Fibroblast of villous mesenchyme (primary cell): Measurements from ENCODE around the gene CCDC71. TPM values are rescaled to one million over a fixed set of nuclear protein-coding genes. Genes with fewer than 3 reads are reported as not detected.

Source experiments
- DNase-seq: peaks from one replicate; pipeline ENCODE4 v3.0.0-alpha.2; 2010; ENCODE audit warnings: low read depth
- H3K4me3 ChIP-seq: 2 replicates; pipeline ENCODE4 v1.5.1; 2011; ENCODE audit warnings: low read depth, mild to moderate bottlenecking, low read length
- total RNA-seq: library from RNA; depleted of rRNA; stranded (reverse); fragments of >200 nt; gene quantifications from 2 replicates; pipeline ENCODE4 v1.2.3, GENCODE V29; 2012
- TF ChIP-seq, protein P1 (sequence below): IDR thresholded peaks from 2 replicates; pipeline ENCODE4 v1.5.1; 2012; ENCODE audit warnings: low read depth, mild to moderate bottlenecking, low read length; ENCODE audit not compliant: insufficient read depth

CCDC71 gene
- total RNA-seq, 1 donor: 24.2 TPM

GRCh38 chr3:49175530-49175929 is 9.4 kb upstream of the CCDC71 start:
- TF ChIP-seq, protein P1, sequence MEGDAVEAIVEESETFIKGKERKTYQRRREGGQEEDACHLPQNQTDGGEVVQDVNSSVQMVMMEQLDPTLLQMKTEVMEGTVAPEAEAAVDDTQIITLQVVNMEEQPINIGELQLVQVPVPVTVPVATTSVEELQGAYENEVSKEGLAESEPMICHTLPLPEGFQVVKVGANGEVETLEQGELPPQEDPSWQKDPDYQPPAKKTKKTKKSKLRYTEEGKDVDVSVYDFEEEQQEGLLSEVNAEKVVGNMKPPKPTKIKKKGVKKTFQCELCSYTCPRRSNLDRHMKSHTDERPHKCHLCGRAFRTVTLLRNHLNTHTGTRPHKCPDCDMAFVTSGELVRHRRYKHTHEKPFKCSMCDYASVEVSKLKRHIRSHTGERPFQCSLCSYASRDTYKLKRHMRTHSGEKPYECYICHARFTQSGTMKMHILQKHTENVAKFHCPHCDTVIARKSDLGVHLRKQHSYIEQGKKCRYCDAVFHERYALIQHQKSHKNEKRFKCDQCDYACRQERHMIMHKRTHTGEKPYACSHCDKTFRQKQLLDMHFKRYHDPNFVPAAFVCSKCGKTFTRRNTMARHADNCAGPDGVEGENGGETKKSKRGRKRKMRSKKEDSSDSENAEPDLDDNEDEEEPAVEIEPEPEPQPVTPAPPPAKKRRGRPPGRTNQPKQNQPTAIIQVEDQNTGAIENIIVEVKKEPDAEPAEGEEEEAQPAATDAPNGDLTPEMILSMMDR: no peak
- no peak overlapping the region for H3K4me3 ChIP-seq
- no peak for DNase-seq

DNA sequence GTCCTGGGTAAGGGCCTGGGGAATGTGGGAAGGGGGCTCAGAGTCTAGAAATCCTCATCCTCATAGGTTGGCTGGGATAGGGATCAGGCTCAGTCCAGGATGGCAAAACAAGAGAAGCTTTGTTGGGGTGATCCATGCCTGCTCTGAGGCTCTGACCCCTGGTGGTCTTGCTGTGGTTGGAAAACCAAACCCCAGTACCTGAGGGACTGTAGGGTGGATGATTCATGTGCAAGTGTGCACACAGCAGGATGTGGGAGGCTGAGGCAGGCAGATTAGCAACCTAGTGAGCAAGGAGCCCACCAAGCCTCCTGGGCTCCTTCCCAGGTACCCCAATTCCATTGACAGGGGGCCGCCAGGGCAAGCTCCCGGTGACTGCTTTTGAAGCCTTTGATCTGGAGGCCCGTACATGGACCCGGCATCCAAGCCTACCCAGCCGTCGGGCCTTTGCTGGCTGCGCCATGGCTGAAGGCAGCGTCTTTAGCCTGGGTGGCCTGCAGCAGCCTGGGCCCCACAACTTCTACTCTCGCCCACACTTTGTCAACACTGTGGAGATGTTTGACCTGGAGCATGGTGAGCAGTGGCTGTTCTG is 8.4 kb upstream of the CCDC71 start:
- no peak for DNase-seq
- no peak overlapping the region for H3K4me3 ChIP-seq
- TF ChIP-seq, protein P1: no peak

GRCh38 chr3:49173792-49174170 is 7.7 kb upstream of the CCDC71 start:
- DNase-seq: no peak
- H3K4me3 ChIP-seq: no peak overlapping the region
- TF ChIP-seq, protein P1: no peak

GRCh38 chr3:49173116-49173791 is 7.1 kb upstream of the CCDC71 start:
- TF ChIP-seq, protein P1: no peak
- DNase-seq: peak; percentile 58
- H3K4me3 ChIP-seq: peak overlapping the region; percentile 81

DNA sequence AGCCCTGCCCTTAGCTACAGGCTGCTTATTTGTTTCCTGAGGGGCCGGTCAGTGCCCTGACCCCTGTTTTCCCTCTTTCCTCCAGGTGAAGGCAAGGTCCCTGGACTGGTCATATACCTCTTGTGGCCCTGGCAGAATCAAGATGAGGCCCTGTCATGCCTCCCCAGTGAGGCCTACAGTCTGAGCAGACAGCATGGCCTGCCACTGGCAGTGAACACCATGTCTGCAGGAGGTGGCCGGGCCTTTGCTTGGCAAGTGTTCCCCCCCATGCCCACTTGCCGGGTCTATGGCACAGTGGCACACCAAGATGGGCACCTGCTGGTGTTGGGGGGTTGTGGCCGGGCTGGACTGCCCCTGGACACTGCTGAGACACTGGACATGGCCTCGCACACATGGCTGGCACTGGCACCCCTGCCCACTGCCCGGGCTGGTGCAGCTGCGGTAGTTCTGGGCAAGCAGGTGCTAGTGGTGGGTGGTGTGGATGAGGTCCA is 6.5 kb upstream of the CCDC71 start:
- no peak for DNase-seq
- TF ChIP-seq, protein P1: no peak
- H3K4me3 ChIP-seq: peak overlapping the region; percentile 81

GRCh38 chr3:49171775-49172500 is 5.8 kb upstream of the CCDC71 start:
- DNase-seq: no peak
- H3K4me3 ChIP-seq: peak overlapping the region; percentile 81
- TF ChIP-seq, protein P1: no peak
